ENCODE measurements around the gene TFAP2C.

DNA sequence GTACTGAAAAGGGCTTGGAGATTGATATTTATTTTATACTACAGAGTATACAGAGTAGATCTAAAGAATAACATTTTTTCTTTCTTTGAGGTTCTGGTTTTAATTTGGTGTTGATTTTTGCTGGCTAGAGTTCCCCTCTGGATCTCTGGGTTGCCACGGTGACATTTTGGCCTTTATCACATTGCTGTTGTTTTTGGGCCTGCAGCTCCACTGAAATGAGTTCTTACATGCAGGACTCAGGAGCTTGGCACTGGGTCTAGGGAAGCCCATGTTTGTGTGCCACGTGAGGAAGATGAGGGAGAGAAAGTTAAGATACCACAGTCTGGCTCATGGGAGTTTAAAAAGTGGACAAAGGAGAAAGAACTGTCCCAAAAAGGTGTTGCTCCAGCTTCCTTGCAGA, 7.4 kb upstream of the TFAP2C start:
- TF ChIP-seq CTCF (IDR thresholded peaks at IDR 0.05; ENCODE audit: low read depth, low read length): no peak
- no peak for TF ChIP-seq EZH2phosphoT487 (IDR thresholded peaks at IDR 0.05; ENCODE audit: low read depth)
